HG02610 (cell line): ENCODE measurements around the gene EDAR.

Experiments
- ATAC-seq: cut with Tn5 transposase; IDR thresholded peaks from one replicate; pipeline ENCODE4 v1.9.1; 2021; ENCODE audit warnings: mild to moderate bottlenecking, moderate library complexity; ENCODE audit not compliant: unreplicated experiment

Gene EDAR

GRCh38 chr2:108942231-108942825 lies 46.7 kb downstream of the EDAR start:
- ATAC-seq: no peak

GRCh38 chr2:108941767-108942166 lies 47.3 kb downstream of the EDAR start:
- ATAC-seq: no peak

- no peak for ATAC-seq
Measured at GRCh38 chr2:108941161-108941665, 47.8 kb downstream of the EDAR start.

- ATAC-seq: no peak
Measured at GRCh38 chr2:108940156-108940555, 48.9 kb downstream of the EDAR start.

- ATAC-seq: no peak
Measured at GRCh38 chr2:108938077-108938710, 50.8 kb downstream of the EDAR start.

GRCh38 chr2:108937367-108938017 lies 51.5 kb downstream of the EDAR start:
- no peak for ATAC-seq

GRCh38 chr2:108936866-108937265 lies 52.2 kb downstream of the EDAR start:
- no peak for ATAC-seq

- ATAC-seq: no peak
Measured at GRCh38 chr2:108936076-108936864, 52.8 kb downstream of the EDAR start.

GRCh38 chr2:108935271-108935741 lies 53.7 kb downstream of the EDAR start:
- no peak for ATAC-seq

GRCh38 chr2:108934583-108935245 lies 54.3 kb downstream of the EDAR start:
- ATAC-seq: no peak

GRCh38 chr2:108934151-108934550 lies 54.9 kb downstream of the EDAR start:
- ATAC-seq: no peak

GRCh38 chr2:108933691-108934117 lies 55.3 kb downstream of the EDAR start:
- ATAC-seq: no peak

- no peak for ATAC-seq
Measured at GRCh38 chr2:108932736-108933332, 56.2 kb downstream of the EDAR start.

- ATAC-seq: no peak
Measured at GRCh38 chr2:108931372-108931771, 57.6 kb downstream of the EDAR start.

GRCh38 chr2:108929807-108930425 lies 59.1 kb downstream of the EDAR start:
- ATAC-seq: no peak

GRCh38 chr2:108928660-108929377 lies 60.2 kb downstream of the EDAR start:
- ATAC-seq: no peak

GRCh38 chr2:108927936-108928659 lies 60.9 kb downstream of the EDAR start:
- ATAC-seq: no peak

GRCh38 chr2:108927405-108927804 lies 61.6 kb downstream of the EDAR start:
- no peak for ATAC-seq
